Colonic mucosa (tissue), 4 donors: ENCODE results near the gene GTPBP3. TPM values are rescaled to one million over a fixed set of nuclear protein-coding genes. Genes with fewer than 3 reads are reported as not detected.

Source experiments
- DNase-seq: peaks from one replicate; pipeline ENCODE4 v3.0.0-alpha.2; 2020
- H3K27ac ChIP-seq: fragments of 200-600 bp; one replicate; pipeline ENCODE4 v1.8.0; 2021
- H3K27me3 ChIP-seq: fragments of 200-600 bp; one replicate; pipeline ENCODE4 v1.8.0; 2021
- H3K36me3 ChIP-seq: fragments of 200-600 bp; one replicate; pipeline ENCODE4 v1.8.0; 2021
- H3K4me1 ChIP-seq: fragments of 200-600 bp; one replicate; pipeline ENCODE4 v1.8.0; 2021; ENCODE audit warnings: mild to moderate bottlenecking
- H3K4me3 ChIP-seq: fragments of 200-600 bp; one replicate; pipeline ENCODE4 v1.8.0; 2021
- H3K9ac ChIP-seq, 2 donors: one replicate each; pipeline ENCODE4 v1.7.0; 2013; ENCODE audit warnings: control low read depth in 2 of 2, low read depth in 2 of 2, low read length in 2 of 2
- H3K9me3 ChIP-seq: fragments of 200-600 bp; one replicate; pipeline ENCODE4 v1.8.0; 2021
- CTCF ChIP-seq: fragments of 200-600 bp; IDR thresholded peaks from one replicate; pipeline ENCODE4 v1.8.0; 2022; ENCODE audit warnings: antibody characterized with exemption, mild to moderate bottlenecking
- intact Hi-C: fragments of 100-400 bp; cut with DNase I; formaldehyde crosslinking; loops from one replicate; pipeline ENCODE4 v1.14.1; 2022
- total RNA-seq, 2 donors: library from RNA; stranded (reverse); fragmentation: NEBNext Ultra II Directional in 1 of 2; extraction: Animal tissue kit (Norgen Biotek cat#: 25700) in 1 of 2; gene quantifications; one replicate each; pipeline ENCODE4 v1.2.1, GENCODE V29; 2021
- donor health status: healthy.
- donor health status: DM: no; HTN: no; CAD: no.
- donor health status: DM: no; HTN: no; CAD: no.

GTPBP3 gene
- total RNA-seq, 2 donors from 2014 or later: 15.4 to 26.9 TPM

GRCh38 chr19:17378271-17378670, 40.9 kb downstream of the GTPBP3 start:
- no peak for DNase-seq
- Histone ChIP-seq H3K27ac (no peak overlapping the region), H3K9me3 (no peaks in the 10 kb centered on the region), H3K4me1 (no peaks in the 10 kb centered on the region), H3K36me3 (no peaks in the 10 kb centered on the region), H3K9ac (no peak overlapping the region), H3K27me3 (no peaks in the 10 kb centered on the region), H3K4me3 (no peak overlapping the region)
- TF ChIP-seq CTCF: no peak
- intact Hi-C loops: no loop called here

- intact Hi-C loops: no loop called here
- H3K27ac ChIP-seq: no peak overlapping the region
- no peaks in the 10 kb centered on the region for H3K36me3 ChIP-seq
- H3K27me3 ChIP-seq: no peaks in the 10 kb centered on the region
- no peaks in the 10 kb centered on the region for H3K9me3 ChIP-seq
- no peaks in the 10 kb centered on the region for H3K4me1 ChIP-seq
- TF ChIP-seq CTCF: no peak
- no peak overlapping the region for H3K9ac ChIP-seq
- DNase-seq: no peak
- no peak overlapping the region for H3K4me3 ChIP-seq
Measured at GRCh38 chr19:17379221-17379631, 41.9 kb downstream of the GTPBP3 start.

GRCh38 chr19:17380426-17381138, 43.2 kb downstream of the GTPBP3 start:
- H3K4me3 ChIP-seq: no peak overlapping the region
- H3K36me3 ChIP-seq: no peaks in the 10 kb centered on the region
- intact Hi-C loops: no loop called here
- no peaks in the 10 kb centered on the region for H3K4me1 ChIP-seq
- no peaks in the 10 kb centered on the region for H3K27me3 ChIP-seq
- TF ChIP-seq CTCF: no peak
- H3K27ac ChIP-seq: no peak overlapping the region
- DNase-seq: no peak
- no peaks in the 10 kb centered on the region for H3K9me3 ChIP-seq
- H3K9ac ChIP-seq: no peak overlapping the region

- no peak overlapping the region for H3K4me3 ChIP-seq
- no peak overlapping the region for H3K9ac ChIP-seq
- H3K27me3 ChIP-seq: no peaks in the 10 kb centered on the region
- no peaks in the 10 kb centered on the region for H3K4me1 ChIP-seq
- intact Hi-C loops: loop anchor here (2.0 to 5.0 kb wide), 2 partner anchors 41 to 94 kb away; no protein-coding TSS in a partner anchor
- no peaks in the 10 kb centered on the region for H3K36me3 ChIP-seq
- H3K27ac ChIP-seq: no peak overlapping the region
- TF ChIP-seq CTCF: peak; percentile 89
- DNase-seq: peak; percentile 63
- no peaks in the 10 kb centered on the region for H3K9me3 ChIP-seq
Measured at GRCh38 chr19:17385878-17386611, 48.7 kb downstream of the GTPBP3 start.

- no peak overlapping the region for H3K9ac ChIP-seq
- DNase-seq: no peak
- peaks cover 6% of the 10 kb centered on the region for H3K4me1 ChIP-seq
- no peaks in the 10 kb centered on the region for H3K36me3 ChIP-seq
- peaks cover 12% of the 10 kb centered on the region for H3K27me3 ChIP-seq
- no peak overlapping the region for H3K27ac ChIP-seq
- no peaks in the 10 kb centered on the region for H3K9me3 ChIP-seq
- TF ChIP-seq CTCF: no peak
- no peak overlapping the region for H3K4me3 ChIP-seq
- intact Hi-C loops: loop anchor here (5.0 kb wide), 1 partner anchor 97 kb away; no protein-coding TSS in a partner anchor
Measured at GRCh38 chr19:17389288-17389687, 51.9 kb downstream of the GTPBP3 start.
